Fibroblast of skin of left biceps (primary cell): ENCODE data around the gene BTBD9.

ENCODE experiments used
- DNase-seq, 2 experiments: peaks; one replicate each; pipeline ENCODE4 v3.0.0-alpha.2; 2013; ENCODE audit warnings: low read depth in 2 of 2

BTBD9 gene

GRCh38 chr6:38482466-38482865 is 157.3 kb downstream of the BTBD9 start:
- peak; percentile 32 to 36 for DNase-seq

DNA sequence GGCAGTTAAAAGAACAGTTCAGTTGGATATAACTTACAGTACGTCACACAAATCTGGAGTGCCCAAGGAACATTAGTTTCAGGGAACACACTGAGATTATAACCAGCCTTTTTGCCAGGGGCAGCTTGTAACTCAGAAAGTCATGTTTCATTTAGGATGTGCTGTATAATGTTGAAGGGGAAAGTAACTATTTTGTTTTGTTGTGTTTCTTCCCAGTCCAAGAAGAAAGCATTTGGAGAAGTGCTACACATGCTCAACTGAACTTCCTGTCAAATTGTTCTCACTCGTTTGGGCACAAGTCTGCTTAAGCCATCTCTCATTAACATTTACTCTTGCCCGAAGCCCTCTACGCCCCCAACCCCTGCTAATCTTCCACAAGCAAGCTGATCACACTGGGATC is 157.9 kb downstream of the BTBD9 start:
- DNase-seq: no peak

DNA sequence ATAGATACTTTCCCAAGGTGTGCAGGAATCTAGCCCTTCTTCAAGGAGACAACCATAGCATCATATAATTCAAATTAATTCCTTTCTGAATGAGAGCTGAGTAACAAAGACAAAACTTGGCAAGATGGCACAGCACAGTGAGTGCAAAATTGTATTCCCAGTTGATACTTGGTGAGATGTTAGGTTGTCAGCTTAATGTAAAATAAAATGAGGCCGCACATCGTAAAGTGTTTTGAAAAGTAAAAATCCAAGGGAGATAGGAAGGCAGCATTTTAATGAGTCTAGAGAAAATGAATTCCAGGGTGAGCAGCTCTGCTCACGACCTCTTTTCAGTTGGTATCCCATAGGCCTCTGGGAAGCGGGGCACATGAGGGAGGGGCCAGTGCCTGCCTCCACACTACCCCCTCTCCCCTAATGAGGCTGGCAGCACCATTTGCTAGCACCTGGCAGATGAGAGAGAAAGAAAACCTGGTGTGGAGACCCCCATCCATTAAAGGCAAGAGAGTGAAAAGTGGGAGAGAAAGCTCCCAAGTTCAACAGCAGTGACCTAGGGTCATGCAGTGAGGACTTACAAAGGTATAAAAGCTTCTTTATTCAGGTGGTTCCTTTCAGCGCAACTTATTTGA is 158.4 kb downstream of the BTBD9 start:
- DNase-seq: no peak

- no peak for DNase-seq
Observed at GRCh38 chr6:38480036-38480435, 159.7 kb downstream of the BTBD9 start.

DNA sequence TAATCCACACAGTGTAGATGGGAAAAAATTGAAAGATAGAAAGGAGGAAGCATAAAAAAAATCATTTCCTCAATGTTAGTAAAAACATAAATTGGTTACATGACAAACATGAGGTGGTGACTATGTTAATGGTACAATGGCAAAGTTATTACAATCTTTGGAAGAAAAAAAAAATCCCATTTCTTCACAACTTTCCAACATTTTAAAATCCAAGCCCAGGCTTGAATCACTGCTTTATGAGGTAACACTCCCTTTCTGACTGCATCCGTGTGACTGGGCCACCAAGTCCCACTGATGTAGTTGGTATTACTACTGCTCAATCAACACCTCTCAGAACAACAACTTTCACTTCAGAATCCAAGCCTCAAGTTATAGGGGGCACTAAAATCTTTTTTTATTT is 160.4 kb downstream of the BTBD9 start:
- DNase-seq: no peak

DNA sequence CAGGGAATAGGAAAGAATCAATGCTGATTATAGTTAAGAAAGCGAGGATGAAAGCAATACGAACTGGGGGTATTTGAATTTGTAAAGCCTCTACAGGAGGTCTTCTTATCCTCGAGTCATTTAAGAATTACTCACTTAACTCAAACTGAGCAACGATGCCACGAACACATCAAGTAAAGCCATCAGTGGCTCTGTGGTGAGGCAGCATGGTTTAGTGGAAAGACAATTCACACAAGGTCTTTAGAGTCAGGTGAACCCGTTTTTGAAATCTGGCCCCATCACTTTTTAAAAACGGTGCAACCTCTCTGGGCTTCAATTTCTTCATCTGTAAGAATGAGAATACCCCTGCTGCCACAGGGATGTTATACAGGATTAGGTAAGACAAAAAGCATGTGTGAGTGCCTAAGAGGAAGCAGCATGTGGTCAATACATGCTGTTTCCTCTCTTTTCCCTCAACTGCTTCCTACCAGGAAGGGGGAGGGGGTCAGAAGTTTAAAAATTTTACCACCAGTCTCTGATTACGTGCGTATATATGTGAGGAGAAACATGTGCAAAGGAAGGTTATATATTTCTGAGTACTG is 162.0 kb downstream of the BTBD9 start:
- DNase-seq: no peak

DNA sequence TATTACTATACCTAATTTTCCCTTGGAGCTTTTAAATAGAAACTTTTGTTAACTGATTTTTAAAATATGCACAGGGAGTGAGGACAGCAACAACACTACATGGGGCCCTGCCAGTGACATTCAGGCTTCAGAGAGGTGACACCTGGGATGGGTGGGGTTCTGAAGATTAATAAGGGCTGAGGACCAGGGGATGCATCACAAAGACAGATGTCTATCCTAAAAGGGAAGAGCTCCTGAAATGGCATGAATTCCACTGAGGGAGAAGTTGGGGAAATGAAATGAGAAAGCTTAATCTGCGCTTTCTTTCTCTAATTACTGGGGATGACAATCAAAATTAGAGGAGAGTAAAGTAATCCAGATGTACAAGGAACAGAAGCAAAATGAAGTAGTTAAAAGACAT is 162.8 kb downstream of the BTBD9 start:
- DNase-seq: no peak

- no peak for DNase-seq
Observed at GRCh38 chr6:38476141-38476540, 163.6 kb downstream of the BTBD9 start.

- DNase-seq: no peak
Observed at GRCh38 chr6:38470548-38470947, 169.2 kb downstream of the BTBD9 start.

- no peak for DNase-seq
Observed at GRCh38 chr6:38467566-38467965, 172.2 kb downstream of the BTBD9 start.

GRCh38 chr6:38460186-38460585 is 179.5 kb downstream of the BTBD9 start:
- peak; percentile 87 to 89 for DNase-seq

DNA sequence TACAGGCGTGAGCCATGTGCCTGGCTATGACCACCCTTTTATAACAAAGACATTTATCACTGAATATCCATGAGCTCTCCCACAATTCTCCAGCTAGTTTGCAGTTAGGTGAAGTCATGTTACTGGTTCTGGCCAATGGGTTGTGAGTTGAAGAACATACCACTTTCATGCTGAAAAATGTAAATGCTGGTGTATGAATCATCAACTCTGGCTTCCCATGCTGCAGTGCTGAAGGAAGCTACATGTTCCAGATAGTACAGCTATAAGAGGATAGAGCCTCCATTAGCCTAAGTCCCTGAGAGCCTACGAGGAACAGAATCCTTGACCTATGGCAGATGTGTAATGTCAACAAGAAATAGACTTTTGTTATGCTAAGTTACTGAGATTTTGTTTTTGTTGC is 180.4 kb downstream of the BTBD9 start:
- peak; percentile 36 to 40 for DNase-seq

DNA sequence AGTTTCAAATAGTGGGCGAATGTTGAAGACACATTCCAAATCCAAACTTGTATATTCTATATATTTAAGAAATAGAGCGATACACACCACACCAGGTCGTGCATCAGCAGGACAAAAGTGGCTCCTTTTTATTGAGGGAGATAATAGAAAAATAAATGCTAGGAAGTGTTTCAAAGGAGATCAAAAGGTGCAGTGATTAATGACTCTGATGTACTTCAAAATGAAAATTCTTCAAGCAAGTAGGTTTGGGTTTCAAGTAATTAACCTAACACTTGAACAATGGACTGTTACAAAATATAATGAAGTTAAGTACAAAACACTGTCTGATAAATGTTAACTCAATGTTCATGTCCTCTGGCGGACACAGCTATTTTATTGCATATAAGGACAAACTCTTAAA is 185.9 kb downstream of the BTBD9 start:
- DNase-seq: no peak

DNA sequence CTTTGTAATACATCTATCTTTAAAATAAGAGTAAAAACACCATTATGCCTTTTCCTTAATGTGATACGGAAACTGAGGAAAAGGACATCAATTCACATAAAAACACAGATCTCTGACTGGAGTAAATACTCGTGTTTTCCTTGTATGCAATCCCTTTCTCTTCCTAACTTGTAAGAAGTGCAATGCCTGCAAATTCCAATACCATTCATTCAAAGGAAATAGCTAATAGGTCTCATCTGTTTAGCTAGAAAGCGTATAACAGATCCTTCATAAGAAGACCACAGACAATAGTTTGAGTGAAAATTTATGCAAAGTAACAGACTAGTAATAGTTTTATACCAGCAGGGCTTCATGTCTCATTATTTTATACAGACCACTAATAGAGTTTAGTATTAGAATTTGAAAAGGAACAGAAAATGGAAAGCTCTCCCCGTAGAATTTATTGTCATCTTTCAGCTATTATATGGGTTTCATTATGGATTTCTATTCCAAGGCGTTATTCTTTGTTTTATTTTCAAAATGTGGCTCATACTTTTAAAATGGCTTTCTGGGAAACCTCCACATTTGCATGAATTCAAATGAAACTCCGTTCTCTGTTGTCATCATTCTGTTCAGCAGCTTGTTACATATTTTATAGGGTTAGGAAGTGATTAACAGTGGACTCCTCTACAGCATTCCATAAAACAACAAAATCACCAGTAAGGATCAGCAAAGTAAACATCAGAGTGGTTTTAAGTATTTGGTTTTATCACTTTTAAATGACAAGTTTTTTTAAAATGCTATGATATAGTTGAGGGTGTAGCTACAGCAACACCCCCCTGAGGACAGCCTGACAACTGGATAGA is 186.7 kb downstream of the BTBD9 start:
- no peak for DNase-seq

DNA sequence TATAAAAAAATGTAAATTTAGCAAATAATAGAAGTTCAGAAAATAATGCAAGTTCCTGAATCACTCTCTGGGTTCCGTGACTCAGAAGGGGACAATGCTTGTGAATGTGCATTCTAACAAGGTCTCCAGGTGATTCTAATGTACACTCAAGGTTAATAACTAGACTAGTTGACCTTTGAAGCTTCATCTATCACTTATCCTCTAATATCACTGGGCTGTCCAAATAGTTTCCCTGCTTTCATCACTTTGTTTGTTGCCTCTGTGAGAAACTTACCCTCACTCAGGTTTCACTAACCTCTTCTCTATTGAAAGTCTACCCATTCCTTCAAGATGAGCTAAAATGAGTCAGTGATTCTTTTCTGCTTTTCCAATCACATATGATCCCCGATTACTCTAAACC is 189.0 kb downstream of the BTBD9 start:
- no peak for DNase-seq

DNA sequence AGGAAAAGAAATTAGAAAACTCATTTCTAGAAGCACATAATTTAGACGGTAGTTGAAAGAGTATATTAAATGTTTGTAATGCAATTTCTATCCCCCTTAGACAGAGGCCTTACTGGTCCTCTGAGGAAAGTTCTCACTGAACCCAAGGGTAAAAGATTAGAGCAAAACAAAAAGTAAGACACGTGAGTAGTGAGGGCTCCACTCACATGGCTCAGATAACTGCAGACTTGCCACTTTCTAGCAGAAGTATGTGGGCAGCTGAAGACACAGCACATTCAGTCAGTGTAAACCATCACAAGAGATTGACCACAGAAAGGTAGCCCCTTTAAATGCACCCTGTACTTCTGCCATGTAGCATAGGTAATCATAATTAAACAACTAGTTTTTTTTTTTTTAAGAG is 193.8 kb downstream of the BTBD9 start:
- no peak for DNase-seq

DNA sequence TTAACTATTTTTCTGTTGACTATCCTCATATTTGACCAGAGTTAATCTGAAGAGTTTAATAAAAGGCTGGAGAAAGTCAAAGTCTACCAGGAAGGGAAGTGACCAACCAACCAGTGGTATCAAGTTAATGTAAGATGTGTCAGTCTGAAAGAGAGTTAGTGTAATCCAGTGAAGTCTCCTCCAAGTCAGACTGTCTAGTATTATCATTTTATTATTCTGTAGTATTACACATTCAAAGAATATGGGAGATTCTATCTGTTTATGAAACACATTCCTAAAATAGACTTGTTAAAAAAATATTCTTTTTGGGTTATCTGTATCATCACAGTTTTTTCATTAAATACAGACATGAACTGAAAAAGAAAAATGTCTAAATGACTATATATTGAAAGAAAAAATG is 194.4 kb downstream of the BTBD9 start:
- DNase-seq: no peak

DNA sequence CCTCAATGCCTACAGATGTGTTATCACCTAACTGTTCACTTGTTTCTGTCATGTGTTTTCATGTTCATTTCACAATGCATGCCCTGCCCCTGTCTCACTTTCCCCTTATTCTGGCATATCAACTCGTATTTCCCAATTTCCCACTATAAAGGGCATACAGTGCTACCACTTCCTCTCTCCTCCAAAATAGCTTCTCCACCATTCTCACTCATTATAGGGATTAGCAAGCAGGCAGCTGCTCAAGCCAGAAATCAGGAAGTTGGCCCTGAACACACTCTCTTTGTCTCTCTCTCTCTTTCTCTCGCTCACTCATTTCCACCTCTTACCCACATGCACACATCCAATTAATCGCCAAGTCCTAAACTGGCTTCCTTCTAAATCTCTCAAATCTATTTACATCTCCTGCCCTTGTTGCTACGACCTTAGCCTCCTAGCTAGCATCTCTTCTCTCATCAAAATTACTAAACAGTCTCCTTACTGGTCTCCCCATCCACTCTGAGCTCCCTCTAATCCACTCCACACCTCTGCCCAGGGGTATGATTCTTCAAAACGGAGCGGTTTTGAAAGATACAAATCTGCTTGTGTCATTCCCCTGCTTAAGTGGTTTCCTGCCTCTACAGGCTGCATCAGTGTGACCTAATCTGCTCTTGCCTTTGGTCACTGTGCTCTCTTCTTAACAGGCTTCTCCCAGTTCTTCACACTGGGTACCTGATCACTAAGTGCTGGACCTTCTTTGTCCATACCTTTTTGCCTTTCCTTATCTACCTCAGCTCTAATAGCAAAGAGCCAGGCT is 196.2 kb downstream of the BTBD9 start:
- DNase-seq: no peak

- no peak for DNase-seq
Observed at GRCh38 chr6:38438097-38438496, 201.6 kb downstream of the BTBD9 start.

GRCh38 chr6:38436726-38437465 is 202.8 kb downstream of the BTBD9 start:
- DNase-seq: no peak

DNA sequence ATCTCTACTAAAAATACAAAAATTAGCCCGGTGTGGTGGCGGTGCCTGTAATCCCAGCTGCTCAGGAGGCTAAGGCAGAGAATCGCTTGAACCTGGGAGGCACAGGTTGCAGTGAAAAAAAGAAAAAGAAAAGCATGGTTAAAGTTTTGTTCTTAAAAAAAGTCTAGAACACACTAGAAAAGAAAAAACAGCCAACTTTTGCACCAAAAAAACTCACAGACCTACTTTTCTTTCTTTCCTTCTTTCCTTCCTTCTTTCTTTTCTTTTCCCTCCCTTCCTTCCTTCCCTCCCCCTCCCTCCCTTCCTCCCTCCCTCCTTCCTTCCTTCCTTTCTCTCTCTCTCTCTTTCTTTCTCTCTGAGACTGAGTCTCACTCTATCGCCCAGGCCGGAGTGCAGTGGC is 204.4 kb downstream of the BTBD9 start:
- DNase-seq: no peak

- no peak for DNase-seq
Observed at GRCh38 chr6:38434051-38434450, 205.7 kb downstream of the BTBD9 start.
